Esophagus muscularis mucosa (tissue), 3 donors: ENCODE data around the gene FAM171A1.

ENCODE experiments used
- CTCF ChIP-seq, 3 experiments: fragments of 200-600 bp in 2 of 3; fragments of 450-650 bp in 1 of 3; sonication (generic) in 2 of 3; IDR thresholded peaks; one replicate each; pipeline ENCODE4 v1.5.1; 2017 to 2019; ENCODE audit warnings: antibody characterized with exemption in 3 of 3, mild to moderate bottlenecking in 2 of 3, moderate library complexity in 1 of 3
- EP300 ChIP-seq: sonication (generic); formaldehyde crosslinking; IDR thresholded peaks from one replicate; pipeline ENCODE4 v1.6.1; 2017; ENCODE audit warnings: antibody characterized with exemption

GRCh38 chr10:15311569-15312280 is 59.4 kb downstream of the FAM171A1 start:
- TF ChIP-seq CTCF (IDR thresholded peaks at IDR 0.05), result no peak
- TF ChIP-seq EP300, result no peak
